HG02642 (cell line): ENCODE results near the gene PGS1.

Experiments
- ATAC-seq: cut with Tn5 transposase; IDR thresholded peaks from one replicate; pipeline ENCODE4 v1.9.1; 2021; ENCODE audit warnings: mild to moderate bottlenecking; ENCODE audit not compliant: unreplicated experiment, poor library complexity

Gene PGS1

DNA sequence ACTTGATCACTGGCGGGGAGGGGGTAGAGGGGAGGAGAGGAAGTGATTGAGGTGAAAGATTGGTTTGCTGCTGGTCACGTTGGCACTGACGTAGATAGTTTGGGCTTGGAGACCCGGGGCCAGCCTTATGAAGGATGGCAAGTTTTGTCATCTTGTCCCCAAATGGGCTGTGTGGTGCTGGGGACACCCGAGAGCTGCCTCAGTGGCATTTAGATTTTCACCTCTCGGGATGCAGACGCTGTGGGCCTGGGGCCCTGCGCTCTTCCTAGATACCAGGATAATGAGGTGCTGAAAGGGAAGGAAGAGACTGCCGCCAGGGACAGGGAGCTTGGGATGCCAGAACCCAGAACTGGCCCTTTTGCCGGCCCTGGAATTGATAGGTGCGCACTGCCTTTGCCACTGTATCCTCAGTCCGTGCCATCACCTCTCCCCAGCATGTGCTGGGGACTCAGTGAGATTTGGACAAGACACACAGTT lies 17.2 kb upstream of the PGS1 start:
- no peak for ATAC-seq

GRCh38 chr17:78362232-78362631 lies 16.2 kb upstream of the PGS1 start:
- no peak for ATAC-seq

- no peak for ATAC-seq
Observed at GRCh38 chr17:78362671-78363070, 15.8 kb upstream of the PGS1 start.

- ATAC-seq = no peak
Observed at GRCh38 chr17:78364436-78365281, 13.8 kb upstream of the PGS1 start.

GRCh38 chr17:78365561-78366108 lies 12.8 kb upstream of the PGS1 start:
- no peak for ATAC-seq

GRCh38 chr17:78366109-78366848 lies 12.2 kb upstream of the PGS1 start:
- peak; percentile 46 for ATAC-seq

DNA sequence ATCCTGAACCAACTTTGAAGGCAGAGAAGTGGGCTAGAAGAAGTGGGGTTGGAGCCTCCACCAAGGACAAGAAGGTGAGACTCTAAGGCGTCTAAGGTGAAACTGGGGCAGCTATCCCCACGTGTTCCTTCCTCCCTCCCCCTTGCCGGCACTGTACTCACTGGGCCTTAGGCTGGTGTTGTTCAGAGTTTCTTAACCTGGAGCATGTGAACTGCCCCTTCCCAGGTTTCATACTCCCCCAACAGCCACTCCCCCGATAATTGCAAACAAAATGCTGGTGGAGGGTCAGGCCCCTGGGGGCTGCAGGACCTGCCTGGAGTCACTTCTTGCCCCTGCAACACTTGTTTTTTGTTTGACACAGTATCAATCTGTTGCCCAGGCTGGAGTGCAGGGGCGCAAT lies 11.3 kb upstream of the PGS1 start:
- ATAC-seq = no peak

DNA sequence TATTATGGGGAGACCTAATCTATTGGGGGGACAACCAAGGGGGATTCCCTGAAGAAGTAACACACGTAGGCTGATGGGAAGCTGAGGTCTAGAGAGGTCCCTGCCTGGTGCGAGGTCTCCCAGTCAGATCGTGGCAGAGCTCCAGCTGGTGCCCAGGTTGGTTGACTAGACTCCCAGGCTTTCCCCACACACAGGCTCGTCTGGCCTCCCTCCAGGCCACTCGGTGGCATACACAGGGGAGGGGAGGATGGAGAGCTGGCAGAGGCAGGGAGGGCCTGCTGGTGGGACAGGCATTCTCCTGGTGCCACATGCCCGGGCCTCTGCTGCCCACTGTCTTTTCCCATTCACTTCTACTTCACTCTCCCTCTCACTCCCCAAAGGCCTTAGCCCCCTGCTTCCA lies 10.1 kb upstream of the PGS1 start:
- ATAC-seq = no peak

DNA sequence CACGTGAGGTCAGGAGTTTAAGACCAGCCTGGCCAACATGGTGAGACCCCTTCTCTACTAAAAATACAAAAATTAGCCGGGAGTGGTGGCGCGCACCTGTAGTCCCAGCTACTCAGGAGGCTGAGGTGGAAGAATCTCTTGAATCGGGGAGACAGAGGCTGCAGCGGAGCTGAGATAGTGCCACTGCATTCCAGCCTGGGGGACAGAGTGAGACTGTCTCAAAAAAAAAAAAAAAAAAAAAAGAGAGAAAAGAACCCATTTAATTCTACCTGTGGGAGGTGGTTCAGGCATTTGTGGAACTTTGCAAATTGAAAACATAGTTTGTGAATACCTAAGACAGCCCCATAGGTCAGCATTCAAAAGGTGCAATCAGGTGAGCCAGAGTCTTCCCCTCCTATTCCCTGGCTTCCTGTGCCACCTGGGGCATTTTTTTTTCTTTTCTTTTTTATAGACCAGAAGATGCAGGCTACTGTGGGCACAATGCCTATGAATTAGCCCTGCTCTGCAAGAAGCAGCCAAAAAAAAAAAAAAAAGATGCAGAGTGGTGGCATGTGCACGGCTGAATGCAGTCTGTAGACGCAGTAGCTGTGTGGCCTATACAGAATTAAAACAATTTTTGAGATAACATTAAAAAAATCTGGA lies 9.5 kb upstream of the PGS1 start:
- no peak for ATAC-seq

DNA sequence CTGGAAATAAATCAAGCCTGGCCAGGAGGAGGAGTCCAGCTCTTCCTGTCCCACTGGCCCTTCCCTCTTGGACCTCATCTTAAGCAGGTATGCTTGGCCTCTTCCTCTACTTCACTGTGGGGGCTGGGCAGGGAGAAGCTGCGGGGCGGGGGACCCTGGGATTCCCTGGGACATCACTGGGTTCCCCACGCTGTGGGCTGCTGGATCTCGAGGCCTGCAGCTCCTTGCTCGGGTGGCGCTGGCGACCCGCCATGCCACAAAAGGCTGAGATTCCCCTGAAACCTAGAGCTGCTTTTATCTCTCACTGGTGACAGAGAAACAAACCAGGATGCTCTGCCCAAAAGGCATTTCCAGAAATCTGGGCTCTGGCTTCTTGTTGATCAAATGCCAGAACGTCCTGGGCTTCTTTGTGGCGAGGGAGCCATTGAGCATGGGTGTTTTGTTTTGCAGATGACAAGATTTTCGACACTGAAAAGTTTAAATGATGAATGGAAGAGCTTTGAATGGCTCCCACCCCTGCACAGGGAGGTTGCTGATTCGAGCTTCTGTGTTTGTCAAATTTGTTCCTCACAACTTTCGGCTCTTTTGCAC lies 8.6 kb upstream of the PGS1 start:
- ATAC-seq = no peak

DNA sequence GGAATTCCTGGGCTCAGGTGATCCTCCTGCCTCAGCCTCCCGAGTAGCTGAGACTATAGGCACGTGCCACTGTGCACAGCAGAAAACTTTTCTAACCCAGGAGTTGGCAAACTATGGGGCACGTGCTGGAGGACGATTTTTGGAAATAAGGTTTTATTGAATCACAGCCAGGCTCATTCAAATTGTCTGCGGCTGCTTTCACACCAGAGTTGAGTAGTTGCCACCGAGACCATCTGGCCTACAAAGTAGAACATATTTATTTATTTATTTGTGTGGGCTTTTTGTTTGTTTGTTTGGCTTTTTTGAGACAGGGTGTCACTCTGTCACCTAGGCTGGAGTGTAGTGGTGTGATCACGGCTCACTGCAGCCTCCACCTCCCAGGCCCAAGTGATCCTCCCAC lies 7.4 kb upstream of the PGS1 start:
- ATAC-seq = no peak

DNA sequence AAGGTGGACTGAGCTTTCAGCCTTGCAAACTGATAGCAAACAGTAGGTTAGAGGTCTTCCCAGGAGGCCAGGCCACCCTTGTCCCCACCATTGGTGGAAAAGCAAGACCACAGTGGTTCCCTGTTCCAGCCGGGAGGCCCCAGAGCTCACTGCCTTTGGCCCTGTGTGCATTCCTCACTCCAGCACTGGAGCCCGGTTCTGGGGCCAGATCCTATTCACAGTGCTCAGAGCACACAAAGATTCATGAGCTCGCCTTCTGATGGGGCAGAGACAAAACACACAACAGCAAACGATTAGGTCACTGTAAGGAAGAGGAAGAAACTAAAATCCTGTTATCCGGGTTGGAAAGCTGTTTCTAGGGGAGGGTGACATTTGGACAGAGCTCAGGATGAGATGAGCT lies 5.6 kb upstream of the PGS1 start:
- ATAC-seq = no peak

DNA sequence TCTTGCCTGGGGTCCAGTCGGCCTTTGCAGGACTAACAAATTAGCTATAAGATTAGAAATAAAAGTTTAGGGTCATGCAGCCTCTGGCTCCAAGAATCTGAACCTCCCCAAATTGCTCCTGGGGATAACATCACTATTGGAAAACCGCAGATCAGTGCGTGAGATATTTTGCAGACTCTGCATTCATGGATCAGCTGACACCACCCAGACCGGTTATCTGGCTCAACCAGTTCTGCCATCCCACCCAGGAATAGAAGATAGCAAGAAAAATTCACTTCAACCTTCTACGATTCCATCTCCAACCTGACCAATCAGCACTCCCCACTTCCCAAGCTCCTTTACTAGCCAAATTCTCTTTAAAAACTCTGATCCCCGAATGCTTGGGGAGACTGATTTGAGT lies 4.3 kb upstream of the PGS1 start:
- no peak for ATAC-seq

GRCh38 chr17:78374631-78375274 lies 3.7 kb upstream of the PGS1 start:
- no peak for ATAC-seq

DNA sequence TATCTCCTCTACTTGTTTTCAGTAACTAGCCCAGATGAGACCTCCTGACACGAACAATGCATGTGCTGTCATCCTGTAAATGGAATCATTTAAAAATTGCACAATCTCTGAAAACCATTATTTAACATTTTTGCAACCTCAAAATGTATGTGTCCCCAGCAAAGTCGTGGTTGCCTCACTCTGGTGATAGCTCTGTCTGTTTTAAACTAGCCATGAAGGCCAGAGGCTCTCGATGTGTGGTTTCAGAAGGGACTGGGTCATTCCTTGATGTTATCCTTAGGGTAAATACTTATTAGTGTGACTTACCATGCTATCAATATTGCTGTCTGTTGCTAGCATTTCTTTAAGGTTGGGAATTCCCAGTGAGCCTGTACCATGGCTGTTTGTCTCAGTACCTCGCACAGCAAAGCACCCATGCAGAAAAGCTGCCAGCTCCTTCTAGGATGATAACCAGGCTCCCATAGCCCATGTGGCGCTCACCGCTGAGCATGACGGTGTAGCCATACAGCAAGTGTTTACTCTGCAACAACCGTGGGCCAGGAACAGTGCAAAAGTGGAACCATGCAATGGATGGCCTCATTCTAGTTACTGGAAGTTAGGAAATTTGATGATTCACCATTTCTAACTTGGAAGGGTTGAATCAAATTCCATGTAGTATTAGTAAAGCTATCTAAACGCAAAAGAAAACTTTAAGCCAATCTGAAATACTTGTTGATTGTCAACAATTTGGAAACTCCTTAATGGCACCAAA lies 2.9 kb upstream of the PGS1 start:
- no peak for ATAC-seq

GRCh38 chr17:78376161-78376560 lies 2.3 kb upstream of the PGS1 start:
- ATAC-seq = no peak

DNA sequence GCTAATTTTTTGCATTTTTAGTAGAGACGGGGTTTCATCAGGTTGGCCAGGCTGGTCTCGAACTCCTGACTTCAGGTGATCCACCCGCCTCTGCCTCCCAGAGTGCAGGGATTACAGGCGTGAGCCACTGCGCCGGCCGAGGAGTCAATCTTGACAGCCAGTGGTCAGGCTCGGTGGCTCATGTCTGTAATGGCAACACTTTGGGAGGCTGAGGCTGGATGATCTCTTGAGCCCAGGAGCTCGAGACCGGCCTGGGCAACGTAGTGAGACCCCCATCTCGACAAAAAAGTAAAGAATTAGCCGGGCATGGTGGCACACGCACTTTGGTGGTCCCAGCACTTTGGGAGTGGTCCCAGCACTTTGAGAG lies 608 bp upstream of the PGS1 start:
- no peak for ATAC-seq

- ATAC-seq = no peak
Observed at GRCh38 chr17:78379131-78379491, 662 bp downstream of the PGS1 start.

DNA sequence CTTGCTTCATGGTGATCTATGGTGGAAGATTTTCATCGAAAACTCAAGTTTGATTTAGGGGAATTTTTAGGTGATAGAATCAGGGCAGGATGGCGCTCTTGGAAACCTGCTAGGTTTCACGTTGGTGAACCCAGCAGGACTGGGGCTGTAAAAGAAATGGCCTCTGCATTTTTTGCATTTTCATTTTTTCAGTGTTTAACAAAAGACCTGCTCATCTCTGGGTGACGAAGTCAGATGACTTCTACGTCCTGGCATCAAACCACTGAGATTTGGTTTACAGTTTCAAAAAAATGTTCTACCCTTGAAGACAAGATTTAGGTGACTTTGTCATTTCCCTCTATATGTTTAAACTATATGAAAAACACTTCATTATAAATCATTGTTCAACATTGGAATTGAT lies 1.9 kb downstream of the PGS1 start:
- ATAC-seq = no peak
